Smooth muscle cell (in vitro differentiated cells): ENCODE results near the gene ZMYM5. TPM values are rescaled to one million over a fixed set of nuclear protein-coding genes. Genes with fewer than 3 reads are reported as not detected.

Experiments used
- DNase-seq: peaks from one replicate; lab custom pipeline; 2025; ENCODE audit not compliant: unreplicated experiment; lab: John Stamatoyannopoulos, UW
- H2AFZ ChIP-seq: fragments of 200-600 bp; sonication (generic); 2 replicates; pipeline ENCODE4 v1.6.0; 2016; ENCODE audit warnings: antibody characterized with exemption, low read depth, mild to moderate bottlenecking
- H3F3A ChIP-seq: fragments of 200-600 bp; sonication (generic); 2 replicates; pipeline ENCODE4 v1.6.0; 2017; ENCODE audit warnings: antibody characterized with exemption, low read depth
- H3K27ac ChIP-seq: fragments of 200-600 bp; sonication (generic); 2 replicates; pipeline ENCODE4 v1.5.1; 2016; ENCODE audit warnings: low read depth, mild to moderate bottlenecking
- H3K27me3 ChIP-seq: fragments of 200-600 bp; sonication (generic); 2 replicates; pipeline ENCODE4 v1.6.1; 2016; ENCODE audit warnings: low read depth, mild to moderate bottlenecking
- H3K36me3 ChIP-seq: fragments of 200-600 bp; sonication (generic); 2 replicates; pipeline ENCODE4 v1.5.1; 2016; ENCODE audit warnings: low read depth
- H3K4me1 ChIP-seq: fragments of 200-600 bp; sonication (generic); 2 replicates; pipeline ENCODE4 v1.5.1; 2016; ENCODE audit warnings: low read depth
- H3K4me2 ChIP-seq: fragments of 200-600 bp; sonication (generic); 2 replicates; pipeline ENCODE4 v1.6.0; 2016; ENCODE audit warnings: mild to moderate bottlenecking
- H3K4me3 ChIP-seq: fragments of 200-600 bp; sonication (generic); 2 replicates; pipeline ENCODE4 v1.5.1; 2016; ENCODE audit warnings: mild to moderate bottlenecking
- H3K79me2 ChIP-seq: fragments of 200-600 bp; sonication (generic); 2 replicates; pipeline ENCODE4 v1.6.0; 2016; ENCODE audit warnings: low read depth, mild to moderate bottlenecking
- H3K9ac ChIP-seq: fragments of 200-600 bp; sonication (generic); 2 replicates; pipeline ENCODE4 v1.6.0; 2016; ENCODE audit warnings: low read depth
- H3K9me3 ChIP-seq: fragments of 200-600 bp; sonication (generic); replicated peaks from 2 replicates; pipeline ENCODE4 v1.5.1; 2016; ENCODE audit warnings: low read depth
- H4K20me1 ChIP-seq: fragments of 200-600 bp; sonication (generic); 2 replicates; pipeline ENCODE4 v1.6.0; 2016; ENCODE audit warnings: low read depth
- CTCF ChIP-seq: fragments of 200-600 bp; sonication (generic); IDR thresholded peaks from 2 replicates; pipeline ENCODE4 v1.5.1; 2017; ENCODE audit warnings: borderline replicate concordance, mild to moderate bottlenecking, antibody characterized with exemption; ENCODE audit not compliant: insufficient read depth, poor library complexity, severe bottlenecking
- WGBS: methylation state at CpG from one replicate; pipeline ENCODE4 v1.1.7; 2016; ENCODE audit warnings: low lambda C conversion rate; 5-methylcytosine and 5-hydroxymethylcytosine counted together
- polyA plus RNA-seq: library from polyadenylated mRNA; unstranded; fragments of >200 nt; fragmentation: Nextera tagmentation; extraction: Ambion mirVana; gene quantifications from 2 replicates; pipeline ENCODE4 v1.2.1, GENCODE V29; 2016
- total RNA-seq: library from RNA; depleted of rRNA; stranded (reverse); fragments of >200 nt; gene quantifications from 2 replicates; pipeline ENCODE4 v1.2.3, GENCODE V29; 2014

The ZMYM5 gene
- total and polyA plus RNA-seq, 2 experiments from 2014 or later, result 14.1 to 20.9 TPM

GRCh38 chr13:19845758-19846157 is 17.7 kb downstream of the ZMYM5 start:
- Histone ChIP-seq H3K9ac (no peak overlapping the region), H3K9me3 (no peaks in the 10 kb centered on the region), H3F3A (no peaks in the 10 kb centered on the region), H2AFZ (no peak overlapping the region), H4K20me1 (peaks cover 87% of the 10 kb centered on the region), H3K27ac (peak overlapping the region; percentile 86), H3K79me2 (peaks cover 85% of the 10 kb centered on the region), H3K27me3 (no peaks in the 10 kb centered on the region), H3K36me3 (no peaks in the 10 kb centered on the region), H3K4me1 (no peaks in the 10 kb centered on the region), H3K4me3 (no peak overlapping the region), H3K4me2 (peak overlapping the region; percentile 44)
- DNase-seq, result no peak
- 14% methylated on average over 2 of the region's 2 CpGs for WGBS
- no peak for TF ChIP-seq CTCF

DNA sequence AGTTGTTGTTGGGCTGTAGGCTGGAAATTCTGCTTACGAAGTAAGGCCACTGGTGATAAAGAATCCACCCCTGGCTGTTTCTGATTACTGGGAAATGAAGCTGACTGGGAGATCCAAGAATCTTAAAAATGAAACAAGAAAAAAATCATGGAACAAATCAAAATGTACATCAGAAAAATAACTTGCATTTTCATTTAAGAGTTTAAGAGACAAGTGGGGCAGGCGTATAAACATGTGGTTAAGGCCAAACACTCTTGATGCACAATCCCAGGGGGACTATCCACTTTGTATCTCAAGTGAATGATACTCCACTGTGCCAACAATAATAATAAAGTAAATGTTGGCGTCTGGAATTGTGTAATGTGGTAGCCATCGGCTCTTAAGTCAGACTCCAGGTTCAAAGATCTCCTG is 24.6 kb downstream of the ZMYM5 start:
- no peak for TF ChIP-seq CTCF
- Histone ChIP-seq H3K27me3 (no peaks in the 10 kb centered on the region), H4K20me1 (peaks cover 77% of the 10 kb centered on the region), H3K79me2 (peaks cover 43% of the 10 kb centered on the region), H3K9ac (no peak overlapping the region), H3K4me3 (no peak overlapping the region), H3K4me2 (no peak overlapping the region), H3K36me3 (peaks cover 13% of the 10 kb centered on the region), H3F3A (no peaks in the 10 kb centered on the region), H2AFZ (no peak overlapping the region), H3K9me3 (no peaks in the 10 kb centered on the region), H3K4me1 (no peaks in the 10 kb centered on the region), H3K27ac (no peak overlapping the region)
- no peak for DNase-seq
- WGBS, result 94% methylated on average over 4 of the region's 4 CpGs

- Histone ChIP-seq H3F3A (no peaks in the 10 kb centered on the region), H3K36me3 (peaks cover 13% of the 10 kb centered on the region), H3K27ac (no peak overlapping the region), H4K20me1 (peaks cover 56% of the 10 kb centered on the region), H3K27me3 (no peaks in the 10 kb centered on the region), H3K4me1 (no peaks in the 10 kb centered on the region), H3K4me3 (no peak overlapping the region), H3K4me2 (no peak overlapping the region), H3K79me2 (peaks cover 21% of the 10 kb centered on the region), H3K9me3 (no peaks in the 10 kb centered on the region), H2AFZ (no peak overlapping the region), H3K9ac (no peak overlapping the region)
- no peak for DNase-seq
- 47% methylated on average over 1 of the region's 1 CpG for WGBS
- no peak for TF ChIP-seq CTCF
Observed at GRCh38 chr13:19836472-19836871, 27.0 kb downstream of the ZMYM5 start.

DNA sequence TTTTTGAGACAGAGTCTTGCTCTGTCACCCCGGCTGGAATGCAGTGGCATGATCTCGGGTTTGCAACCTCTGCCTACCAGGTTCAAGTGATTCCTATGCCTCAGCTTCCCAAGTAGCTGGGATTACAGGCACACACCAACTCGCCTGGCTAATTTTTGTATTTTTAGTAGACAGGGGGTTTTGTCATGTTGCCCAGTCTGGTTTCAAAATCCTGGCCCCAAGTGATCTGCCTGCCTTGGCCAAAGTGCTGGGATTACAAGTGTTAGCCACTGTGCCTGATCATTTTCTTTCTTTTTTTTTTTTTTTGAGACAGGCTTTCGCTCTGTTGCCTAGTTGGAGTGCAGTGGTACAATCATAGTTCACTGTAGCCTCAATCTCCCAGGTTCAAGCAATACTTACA is 28.7 kb downstream of the ZMYM5 start:
- Histone ChIP-seq H2AFZ (no peak overlapping the region), H4K20me1 (peaks cover 42% of the 10 kb centered on the region), H3K9ac (no peak overlapping the region), H3K27ac (no peak overlapping the region), H3K9me3 (no peaks in the 10 kb centered on the region), H3F3A (no peaks in the 10 kb centered on the region), H3K4me3 (no peak overlapping the region), H3K27me3 (no peaks in the 10 kb centered on the region), H3K4me1 (no peaks in the 10 kb centered on the region), H3K4me2 (no peak overlapping the region), H3K36me3 (peaks cover 13% of the 10 kb centered on the region), H3K79me2 (peaks cover 12% of the 10 kb centered on the region)
- WGBS, result 99% methylated on average over 4 of the region's 4 CpGs
- no peak for TF ChIP-seq CTCF
- DNase-seq, result no peak
